HG03280 (cell line): Measurements from ENCODE around the gene PGLYRP2.

Experiments
- ATAC-seq: cut with Tn5 transposase; IDR thresholded peaks from one replicate; pipeline ENCODE4 v1.9.1; 2021; ENCODE audit warnings: mild to moderate bottlenecking, moderate library complexity; ENCODE audit not compliant: unreplicated experiment

The PGLYRP2 gene

GRCh38 chr19:15427991-15428471, 51.3 kb downstream of the PGLYRP2 start:
- no peak for ATAC-seq

GRCh38 chr19:15427350-15427700, 52.0 kb downstream of the PGLYRP2 start:
- ATAC-seq: no peak

GRCh38 chr19:15426485-15427349, 52.6 kb downstream of the PGLYRP2 start:
- ATAC-seq: no peak

GRCh38 chr19:15425321-15425950, 53.9 kb downstream of the PGLYRP2 start:
- no peak for ATAC-seq

GRCh38 chr19:15424692-15425272, 54.5 kb downstream of the PGLYRP2 start:
- no peak for ATAC-seq

- no peak for ATAC-seq
These were observed 55.2 kb downstream of the PGLYRP2 start for GRCh38 chr19:15424121-15424520.

- no peak for ATAC-seq
These were observed 56.2 kb downstream of the PGLYRP2 start for GRCh38 chr19:15423130-15423529.

- ATAC-seq: no peak
These were observed 56.8 kb downstream of the PGLYRP2 start for GRCh38 chr19:15422296-15423075.

GRCh38 chr19:15421721-15422260, 57.5 kb downstream of the PGLYRP2 start:
- no peak for ATAC-seq

- no peak for ATAC-seq
These were observed 58.1 kb downstream of the PGLYRP2 start for GRCh38 chr19:15421136-15421695.

- ATAC-seq: no peak
These were observed 59.8 kb downstream of the PGLYRP2 start for GRCh38 chr19:15419413-15420025.
